WTC11 (cell line): Measurements from ENCODE around the gene POLD4.

Source experiments
- ATF3 ChIP-seq: sonication (generic); formaldehyde crosslinking; conservative IDR thresholded peaks from 2 replicates; pipeline ENCODE4 v1.8.1; 2022; ENCODE audit warnings: mild to moderate bottlenecking, missing genetic modification reagents
- CTCF ChIP-seq: fragments of 200-600 bp; IDR thresholded peaks from 2 replicates; pipeline ENCODE4 v1.8.0; 2022; ENCODE audit warnings: antibody characterized with exemption
- MAX ChIP-seq: sonication (generic); formaldehyde crosslinking; IDR thresholded peaks from 2 replicates; pipeline ENCODE4 v1.8.0; 2022; ENCODE audit warnings: mild to moderate bottlenecking, missing genetic modification reagents
- SP1 ChIP-seq: sonication (generic); formaldehyde crosslinking; conservative IDR thresholded peaks from 2 replicates; pipeline ENCODE4 v1.8.1; 2022; ENCODE audit warnings: missing genetic modification reagents
- ZNF138 ChIP-seq: sonication (generic); formaldehyde crosslinking; conservative IDR thresholded peaks from 2 replicates; pipeline ENCODE4 v1.8.1; 2022; ENCODE audit warnings: mild to moderate bottlenecking, moderate library complexity, missing genetic modification reagents
- ZNF423 ChIP-seq: fragments of 250-450 bp; sonication (Bioruptor Pico); IDR thresholded peaks from 2 replicates; pipeline ENCODE4 v2.1.2; 2022; ENCODE audit warnings: mild to moderate bottlenecking, moderate library complexity
- ZNF512 ChIP-seq: sonication (generic); formaldehyde crosslinking; IDR thresholded peaks from 2 replicates; pipeline ENCODE4 v1.8.1; 2022; ENCODE audit warnings: missing genetic modification reagents, borderline replicate concordance

- TF ChIP-seq CTCF: no peak
- no peak for TF ChIP-seq MAX (CRISPR knock-in tag)
- TF ChIP-seq ATF3 (CRISPR knock-in tag): no peak
- no peak for TF ChIP-seq ZNF512 (CRISPR knock-in tag)
- TF ChIP-seq ZNF423: no peak
- no peak for TF ChIP-seq SP1 (CRISPR knock-in tag)
- no peak for TF ChIP-seq ZNF138
Measured at GRCh38 chr11:67384851-67385366, 31.6 kb upstream of the POLD4 start.
